NCI-H2196 treated with DMSO at 0.1 percent for 48 hours (cell line): ENCODE data around the gene PIK3R1.

Source experiments
- DNase-seq: peaks from one replicate; lab custom pipeline; 2025; ENCODE audit not compliant: unreplicated experiment; lab: John Stamatoyannopoulos, UW

PIK3R1 gene

GRCh38 chr5:68292316-68292715 is 76.8 kb downstream of the PIK3R1 start:
- DNase-seq, result no peak

GRCh38 chr5:68295772-68296171 is 80.2 kb downstream of the PIK3R1 start:
- no peak for DNase-seq

GRCh38 chr5:68296895-68297294 is 81.3 kb downstream of the PIK3R1 start:
- DNase-seq, result no peak

GRCh38 chr5:68297656-68298055 is 82.1 kb downstream of the PIK3R1 start:
- no peak for DNase-seq

DNA sequence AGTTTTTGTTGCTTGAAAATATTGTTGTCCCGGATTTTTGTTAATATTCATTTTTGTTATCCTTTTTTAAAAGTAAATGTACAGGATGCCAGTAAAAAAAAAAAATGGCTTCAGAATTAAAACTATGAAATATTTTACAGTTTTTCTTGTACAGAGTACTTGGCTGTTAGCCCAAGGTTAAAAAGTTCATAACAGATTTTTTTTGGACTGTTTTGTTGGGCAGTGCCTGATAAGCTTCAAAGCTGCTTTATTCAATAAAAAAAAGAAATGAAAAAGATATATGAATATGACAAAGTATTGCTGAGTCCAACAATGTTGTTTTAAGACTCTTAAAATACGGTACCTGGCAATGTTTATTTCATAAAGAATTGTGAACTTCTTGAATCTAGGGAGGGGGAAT is 82.9 kb downstream of the PIK3R1 start:
- DNase-seq, result no peak

DNA sequence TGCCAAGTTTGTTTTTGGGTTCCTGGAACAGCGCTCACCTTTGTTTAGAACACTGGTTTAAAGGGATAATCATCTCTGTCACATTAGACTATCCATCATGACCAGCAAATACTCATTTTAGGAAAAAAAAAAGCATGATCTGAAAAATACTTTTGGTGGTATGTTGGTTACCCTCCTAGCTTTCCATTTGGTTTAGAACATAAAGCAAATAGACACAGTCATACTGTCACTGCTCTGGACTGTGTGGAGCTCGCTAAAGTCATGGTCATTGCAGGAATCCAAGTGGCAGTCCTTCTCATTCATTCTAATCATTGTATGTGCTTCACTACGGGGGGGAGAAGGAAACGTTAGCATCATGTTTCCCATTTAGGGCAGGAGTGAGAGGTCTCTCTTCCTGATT is 83.5 kb downstream of the PIK3R1 start:
- no peak for DNase-seq

- DNase-seq, result no peak
Measured at GRCh38 chr5:68299575-68299974, 84.0 kb downstream of the PIK3R1 start.

DNA sequence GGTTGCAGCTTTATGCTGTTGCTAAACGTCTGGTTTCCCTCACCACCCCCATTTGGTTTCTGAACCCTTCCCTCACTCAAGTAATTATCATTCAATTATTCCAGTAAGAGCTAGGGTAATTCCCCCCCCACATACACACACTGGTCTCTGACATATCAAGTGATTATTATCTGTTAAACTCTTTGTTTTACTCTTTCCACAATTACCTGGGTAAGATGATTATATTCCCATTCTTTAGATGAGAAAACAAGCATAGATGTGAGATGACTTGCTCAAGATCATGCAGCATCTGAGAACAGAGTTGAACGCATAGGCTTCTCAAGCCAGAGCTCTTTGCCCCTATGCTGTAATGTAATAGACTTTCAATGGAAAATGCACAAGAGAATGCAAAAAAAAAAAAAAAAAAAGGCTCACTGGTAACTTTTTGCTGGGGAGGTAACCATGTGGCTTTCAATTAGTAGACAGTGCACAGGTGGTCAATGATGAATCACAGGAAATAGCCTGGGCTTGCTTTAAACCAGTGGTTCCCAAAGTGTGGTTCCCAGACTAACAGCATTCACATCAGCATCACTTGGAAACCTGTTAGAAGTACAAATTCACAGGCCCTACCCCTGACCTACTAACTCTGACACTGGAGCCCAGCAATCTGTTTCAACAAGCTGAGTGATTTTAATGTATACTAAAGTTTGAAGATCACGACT is 87.6 kb downstream of the PIK3R1 start:
- DNase-seq, result no peak

GRCh38 chr5:68303754-68304420 is 88.3 kb downstream of the PIK3R1 start:
- DNase-seq, result no peak

GRCh38 chr5:68304421-68305052 is 89.0 kb downstream of the PIK3R1 start:
- DNase-seq, result no peak

DNA sequence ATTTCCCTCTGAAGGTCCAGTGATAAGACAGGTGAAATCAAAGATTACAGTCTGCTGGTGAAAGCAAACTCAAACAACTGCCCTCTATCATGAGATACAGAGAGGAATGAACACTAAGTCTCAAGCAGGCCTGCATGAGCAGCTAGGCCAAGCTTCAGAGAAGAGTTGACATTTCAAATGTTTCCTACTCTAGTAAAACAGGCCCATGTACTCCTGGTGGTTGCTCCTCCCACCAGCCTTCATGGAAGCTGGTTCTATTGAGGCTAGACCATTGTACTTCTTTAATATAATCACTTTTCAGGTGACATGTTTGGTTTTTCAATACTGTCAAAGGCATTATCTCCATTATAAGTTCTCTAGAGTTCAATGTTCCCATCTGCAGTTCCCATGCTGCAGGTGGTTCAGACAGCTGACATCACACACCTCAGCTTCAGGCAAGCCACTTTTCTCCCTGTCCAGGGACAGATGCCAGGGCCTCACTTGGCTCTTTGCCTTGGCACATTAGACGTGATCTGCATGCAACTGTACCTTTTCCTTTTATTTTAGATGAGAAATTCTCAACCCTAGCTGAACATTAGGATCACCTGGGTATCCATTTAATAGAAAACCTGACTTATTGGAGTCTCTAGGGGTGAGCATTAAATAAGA is 89.8 kb downstream of the PIK3R1 start:
- DNase-seq, result no peak

- DNase-seq, result no peak
Measured at GRCh38 chr5:68306361-68307014, 90.9 kb downstream of the PIK3R1 start.

DNA sequence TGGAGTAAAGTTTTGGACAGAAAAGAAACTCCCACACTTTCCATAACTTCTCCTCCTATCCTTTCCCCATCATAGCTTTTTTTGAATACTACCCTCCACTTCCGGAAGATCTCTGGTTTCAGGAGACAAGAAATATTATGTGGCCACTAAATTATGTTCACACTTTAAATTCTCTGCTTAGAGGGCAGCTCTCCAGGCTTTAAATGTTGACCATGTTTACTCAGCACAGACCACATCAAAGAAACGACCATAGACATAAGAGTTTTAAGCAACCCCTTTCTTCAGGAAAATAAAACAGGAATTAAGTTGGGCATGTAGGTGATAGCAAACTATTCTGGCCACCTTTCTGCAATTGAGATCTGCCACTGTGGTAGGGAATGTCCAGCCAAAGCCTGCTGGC is 97.8 kb downstream of the PIK3R1 start:
- no peak for DNase-seq

GRCh38 chr5:68314465-68314864 is 98.9 kb downstream of the PIK3R1 start:
- no peak for DNase-seq

- no peak for DNase-seq
Measured at GRCh38 chr5:68315679-68316271, 100.2 kb downstream of the PIK3R1 start.

DNA sequence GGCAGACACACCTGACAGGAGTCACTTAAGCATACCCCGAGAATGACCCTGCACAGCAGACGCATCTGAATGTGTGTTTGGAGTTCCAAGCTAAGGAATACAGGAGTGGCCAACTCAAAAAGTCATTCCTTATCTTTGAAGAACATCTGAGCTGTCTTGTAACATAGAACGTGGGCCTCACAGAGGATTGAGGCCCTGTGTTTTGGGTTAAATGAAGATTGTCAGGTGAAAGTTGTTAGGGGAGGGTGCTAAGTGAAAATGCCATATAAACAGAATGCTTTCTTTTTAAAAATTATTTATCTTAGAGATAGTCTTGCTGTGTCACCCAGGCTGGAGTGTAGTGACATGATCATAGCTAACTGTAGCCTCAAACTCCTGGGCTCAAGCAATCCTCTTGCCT is 100.9 kb downstream of the PIK3R1 start:
- no peak for DNase-seq

- no peak for DNase-seq
Measured at GRCh38 chr5:68317646-68318045, 102.1 kb downstream of the PIK3R1 start.

DNA sequence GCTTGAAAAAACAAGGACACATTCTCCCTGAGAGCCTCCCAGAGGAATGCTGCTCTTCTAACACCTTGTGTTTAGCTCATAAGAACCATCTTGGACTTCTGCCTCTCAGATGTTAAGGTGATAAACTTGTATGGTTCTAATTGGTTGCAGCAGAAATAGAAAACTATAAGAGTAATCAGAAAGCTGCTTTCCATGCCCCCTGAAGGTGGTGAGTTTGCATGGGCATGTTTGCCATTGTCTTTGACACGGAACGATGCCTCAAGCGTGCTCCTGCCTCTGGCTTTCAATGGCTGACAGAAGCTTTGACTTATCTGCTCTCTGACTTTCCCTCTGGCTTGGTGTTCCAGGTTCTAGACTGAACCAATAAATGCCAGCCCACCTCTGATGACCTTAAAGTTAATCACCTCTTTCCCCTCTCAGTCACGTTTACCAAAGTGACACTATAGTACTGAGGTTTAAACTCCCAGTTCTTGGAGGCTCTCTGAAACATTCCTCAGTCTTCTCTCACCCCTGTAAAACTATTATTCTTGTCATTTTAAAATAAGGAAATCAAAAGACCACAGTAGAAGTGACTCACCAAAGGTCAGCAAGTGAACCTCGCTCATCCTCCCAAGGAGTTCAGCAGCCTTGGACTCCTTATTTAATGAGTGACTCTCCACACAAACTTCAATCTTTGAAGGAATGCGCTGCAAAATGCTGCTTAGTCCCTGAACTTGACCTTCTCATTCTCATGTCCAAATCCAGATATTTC is 103.6 kb downstream of the PIK3R1 start:
- no peak for DNase-seq

DNA sequence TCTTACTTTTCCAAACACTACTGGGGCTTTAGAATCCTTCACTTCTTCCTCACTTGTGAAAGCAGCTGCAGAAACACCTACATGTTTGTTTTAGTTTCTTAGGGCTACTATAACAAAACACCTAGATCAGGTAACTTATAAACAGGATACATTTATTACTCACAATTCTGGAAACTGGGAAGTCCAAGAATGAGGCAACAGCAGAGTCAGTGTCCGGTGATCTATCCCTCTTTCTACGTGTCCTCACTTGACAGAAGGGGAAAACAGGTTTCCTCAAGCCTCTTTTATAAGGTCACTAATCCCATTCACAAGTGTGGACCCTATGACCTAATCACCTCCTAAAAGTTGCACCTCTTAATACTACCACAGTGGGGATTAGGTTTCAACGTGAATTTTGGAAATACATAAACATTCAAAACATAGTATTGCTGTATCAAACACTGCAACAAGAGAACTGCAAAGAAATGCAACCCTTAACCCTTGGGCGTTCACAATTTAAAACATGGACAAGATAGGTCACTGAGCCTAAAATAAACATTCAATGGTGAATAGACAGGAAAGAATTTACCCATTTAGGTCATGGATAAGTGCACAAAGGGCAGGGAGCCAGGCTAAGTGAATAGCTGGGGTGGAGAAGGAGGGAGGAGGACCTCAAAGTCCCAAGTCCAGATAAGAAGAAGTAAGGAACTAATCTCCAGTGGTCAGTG is 104.3 kb downstream of the PIK3R1 start:
- no peak for DNase-seq
